Calu3 (cell line): Measurements from ENCODE around the gene MTMR12. TPM values are rescaled to one million over a fixed set of nuclear protein-coding genes. Genes with fewer than 3 reads are reported as not detected.

Source experiments
- BruUV-seq: library from RNA; stranded (reverse); fragments of 400-500 nt; replicated peaks from 2 replicates; lab custom pipeline; 2021; lab: Mats Ljungman, UMichigan
- CTCF ChIA-PET: fragments of 300-600 bp; sonication (Branson Sonifier 250); formaldehyde crosslinking; loops from one replicate; lab custom pipeline; 2022; ENCODE audit warnings: antibody characterized with exemption; lab: Charles Lee
- DNase-seq: peaks from one replicate; pipeline ENCODE4 v3.0.0; 2022
- H3K27ac Mint-ChIP-seq: one replicate; pipeline ENCODE4 v1.8.0; 2022; ENCODE audit warnings: mixed read lengths; ENCODE audit not compliant: unreplicated experiment
- H3K27me3 Mint-ChIP-seq: one replicate; pipeline ENCODE4 v1.8.0; 2022; ENCODE audit warnings: mixed read lengths; ENCODE audit not compliant: unreplicated experiment
- H3K36me3 Mint-ChIP-seq: one replicate; pipeline ENCODE4 v1.8.0; 2022; ENCODE audit warnings: mild to moderate bottlenecking, moderate library complexity, mixed read lengths; ENCODE audit not compliant: insufficient read depth, unreplicated experiment
- H3K4me1 Mint-ChIP-seq: one replicate; pipeline ENCODE4 v1.8.0; 2022; ENCODE audit warnings: mild to moderate bottlenecking, low read depth, mixed read lengths; ENCODE audit not compliant: unreplicated experiment
- H3K4me3 Mint-ChIP-seq: one replicate; pipeline ENCODE4 v1.8.0; 2022; ENCODE audit warnings: mild to moderate bottlenecking, low read depth, moderate library complexity, mixed read lengths; ENCODE audit not compliant: unreplicated experiment
- H3K9me3 Mint-ChIP-seq: one replicate; pipeline ENCODE4 v1.8.0; 2022; ENCODE audit warnings: low read depth, mixed read lengths; ENCODE audit not compliant: unreplicated experiment
- CTCF ChIP-seq: fragments of 200-600 bp; IDR thresholded peaks from one replicate; pipeline ENCODE4 v1.8.0; 2022; ENCODE audit warnings: antibody characterized with exemption; ENCODE audit not compliant: unreplicated experiment
- intact Hi-C: fragments of 100-400 bp; cut with micrococcal nuclease; formaldehyde crosslinking; loops from one replicate; pipeline ENCODE4 v1.10.0; 2022; ENCODE audit not compliant: unreplicated experiment
- total RNA-seq: library from RNA; stranded (reverse); gene quantifications from 2 replicates; pipeline ENCODE4 v1.2.3, GENCODE V29; 2022

MTMR12 gene
- total RNA-seq, 1 experiment from 2014 or later = 42.7 TPM

GRCh38 chr5:32241034-32241783 is 71.5 kb downstream of the MTMR12 start:
- DNase-seq = no peak
- Mint-ChIP-seq H3K4me3 (no peak overlapping the region), H3K9me3 (no peaks in the 10 kb centered on the region), H3K36me3 (peaks cover 26% of the 10 kb centered on the region), H3K4me1 (no peaks in the 10 kb centered on the region), H3K27ac (no peak overlapping the region), H3K27me3 (no peaks in the 10 kb centered on the region)
- no peak for TF ChIP-seq CTCF
- CTCF ChIA-PET = no interaction called here
- no TSS peak for BruUV-seq
- intact Hi-C loops = no loop called here

- intact Hi-C loops = loop anchor here (10.0 kb wide), 1 partner anchor 355 kb away; no protein-coding TSS in a partner anchor
- H3K9me3 Mint-ChIP-seq = no peaks in the 10 kb centered on the region
- TF ChIP-seq CTCF = no peak
- peaks cover 14% of the 10 kb centered on the region for H3K4me1 Mint-ChIP-seq
- H3K36me3 Mint-ChIP-seq = peaks cover 26% of the 10 kb centered on the region
- CTCF ChIA-PET = no interaction called here
- BruUV-seq = no TSS peak
- DNase-seq = no peak
- no peak overlapping the region for H3K27ac Mint-ChIP-seq
- H3K4me3 Mint-ChIP-seq = no peak overlapping the region
- H3K27me3 Mint-ChIP-seq = no peaks in the 10 kb centered on the region
Observed at GRCh38 chr5:32239385-32239784, 73.4 kb downstream of the MTMR12 start.

DNA sequence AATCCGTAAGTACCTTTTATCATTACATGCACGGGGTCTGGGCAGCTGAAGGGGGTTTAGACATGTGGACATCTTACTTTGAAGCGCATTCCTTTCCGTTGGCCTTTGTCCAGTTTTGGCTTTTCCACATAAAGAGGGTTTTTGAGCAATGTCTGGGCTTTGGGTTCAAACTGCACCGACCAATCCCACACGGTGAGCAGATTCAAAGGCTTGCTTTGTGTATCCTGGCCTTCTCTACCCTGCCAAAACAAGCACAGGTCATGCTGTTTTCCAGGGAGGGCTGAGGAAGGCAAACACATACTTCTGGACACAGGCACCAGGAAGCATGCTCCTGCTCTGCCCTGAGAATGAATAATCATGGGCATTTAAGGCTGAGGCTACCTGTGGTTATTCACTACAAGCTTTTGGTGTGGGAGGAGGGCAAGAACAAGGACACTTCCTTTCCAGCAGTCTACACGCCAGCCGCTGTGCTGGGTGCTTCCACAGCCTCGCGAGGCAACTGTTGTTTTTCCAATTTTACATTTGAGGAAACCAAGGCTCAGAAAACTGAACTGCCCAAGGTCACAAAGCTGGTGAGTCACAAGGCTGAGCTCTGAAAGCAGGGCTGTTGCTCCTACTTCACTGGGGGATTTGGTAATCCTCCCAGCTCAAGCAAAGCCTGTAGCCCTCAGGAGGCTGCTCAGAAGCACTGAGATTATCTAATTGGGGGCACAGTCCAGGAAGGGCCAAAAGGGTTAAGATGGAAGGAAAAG is 78.9 kb downstream of the MTMR12 start:
- TSS peak; percentile 72 for BruUV-seq
- CTCF ChIA-PET = interaction anchor here (0.6 to 5.5 kb wide), 9 partner anchors 40 to 1695 kb away, joined by 3 to 48 read pairs (median 3); no protein-coding TSS in a partner anchor
- H3K36me3 Mint-ChIP-seq = peaks cover 50% of the 10 kb centered on the region
- peak; percentile 66 for DNase-seq
- no peaks in the 10 kb centered on the region for H3K27me3 Mint-ChIP-seq
- intact Hi-C loops = loop anchor here (2.0 to 10.0 kb wide), 3 partner anchors 15 to 361 kb away; no protein-coding TSS in a partner anchor
- no peaks in the 10 kb centered on the region for H3K9me3 Mint-ChIP-seq
- peak overlapping the region; percentile 54 for H3K4me3 Mint-ChIP-seq
- H3K27ac Mint-ChIP-seq = peak overlapping the region; percentile 79
- H3K4me1 Mint-ChIP-seq = peaks cover 40% of the 10 kb centered on the region
- TF ChIP-seq CTCF = no peak

DNA sequence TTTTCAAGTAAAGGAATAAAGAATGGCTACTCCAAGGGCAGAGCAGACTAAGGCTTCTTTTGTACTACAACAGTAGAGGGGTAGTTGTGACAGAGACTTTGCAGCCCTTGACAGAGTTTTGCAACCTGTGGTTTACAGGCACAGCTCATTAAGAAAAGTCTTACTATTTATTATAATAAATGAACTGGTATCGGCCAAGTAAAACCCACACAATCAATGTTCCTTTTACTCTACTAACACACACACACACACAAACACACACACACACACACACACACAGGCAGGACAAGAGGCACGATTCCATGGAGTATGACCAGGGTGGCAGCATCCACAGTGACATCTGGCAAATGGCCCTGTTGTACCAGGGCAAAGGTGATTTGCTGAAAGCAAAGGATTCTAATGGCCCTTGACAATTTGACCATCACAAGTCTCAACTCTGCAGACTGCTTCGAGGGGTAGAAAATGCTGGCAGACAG is 79.5 kb downstream of the MTMR12 start:
- no peak for TF ChIP-seq CTCF
- intact Hi-C loops = loop anchor here (2.0 to 10.0 kb wide), 2 partner anchors 70 to 362 kb away; no protein-coding TSS in a partner anchor
- CTCF ChIA-PET = interaction anchor here (0.7 to 5.5 kb wide), 7 partner anchors 26 to 1695 kb away, joined by 3 to 48 read pairs (median 4); no protein-coding TSS in a partner anchor
- Mint-ChIP-seq H3K4me3 (peak overlapping the region; percentile 54), H3K4me1 (peaks cover 40% of the 10 kb centered on the region), H3K27me3 (no peaks in the 10 kb centered on the region), H3K36me3 (peaks cover 53% of the 10 kb centered on the region), H3K9me3 (no peaks in the 10 kb centered on the region), H3K27ac (peak overlapping the region; percentile 79)
- DNase-seq = no peak
- no TSS peak for BruUV-seq
